ENCODE results near the gene HPD.

Gene HPD

GRCh38 chr12:121828306-121828705, 30.4 kb downstream of the HPD start:
- no peak for DNase-seq (ENCODE audit: low spot score)

GRCh38 chr12:121827351-121828099, 31.1 kb downstream of the HPD start:
- no peak for DNase-seq (ENCODE audit: low spot score)

- no peak for DNase-seq (ENCODE audit: low spot score)
Measured at GRCh38 chr12:121826318-121827150, 32.1 kb downstream of the HPD start.

- DNase-seq (ENCODE audit: low spot score), result no peak
Measured at GRCh38 chr12:121825041-121825523, 33.6 kb downstream of the HPD start.

GRCh38 chr12:121823727-121824115, 34.9 kb downstream of the HPD start:
- no peak for DNase-seq (ENCODE audit: low spot score)

- DNase-seq (ENCODE audit: low spot score), result no peak
Measured at GRCh38 chr12:121823101-121823726, 35.4 kb downstream of the HPD start.

GRCh38 chr12:121822393-121823100, 36.1 kb downstream of the HPD start:
- DNase-seq (ENCODE audit: low spot score), result no peak

GRCh38 chr12:121820056-121820455, 38.6 kb downstream of the HPD start:
- DNase-seq (ENCODE audit: low spot score), result no peak

- DNase-seq (ENCODE audit: low spot score), result no peak
Measured at GRCh38 chr12:121819212-121819949, 39.3 kb downstream of the HPD start.

GRCh38 chr12:121817648-121818043, 41.0 kb downstream of the HPD start:
- DNase-seq (ENCODE audit: low spot score), result no peak

GRCh38 chr12:121816925-121817647, 41.6 kb downstream of the HPD start:
- no peak for DNase-seq (ENCODE audit: low spot score)

GRCh38 chr12:121815263-121815662, 43.4 kb downstream of the HPD start:
- DNase-seq (ENCODE audit: low spot score), result no peak

- DNase-seq (ENCODE audit: low spot score), result no peak
Measured at GRCh38 chr12:121814429-121815119, 44.1 kb downstream of the HPD start.

- no peak for DNase-seq (ENCODE audit: low spot score)
Measured at GRCh38 chr12:121813951-121814350, 44.7 kb downstream of the HPD start.

GRCh38 chr12:121812921-121813896, 45.5 kb downstream of the HPD start:
- peak; percentile 56 for DNase-seq (ENCODE audit: low spot score)

- DNase-seq (ENCODE audit: low spot score), result peak; percentile 96
Measured at GRCh38 chr12:121812320-121812871, 46.3 kb downstream of the HPD start.

GRCh38 chr12:121811434-121812319, 47.0 kb downstream of the HPD start:
- peak; percentile 92 for DNase-seq (ENCODE audit: low spot score)

Measured in GM03348 (cell line).